ENCODE results near the gene OXLD1. TPM values are rescaled to one million over a fixed set of nuclear protein-coding genes. Genes with fewer than 3 reads are reported as not detected.
A peak's percentile ranks its signal among the peaks of the same experiment; 100 is the strongest.

The OXLD1 gene
- total RNA-seq, 4 donors from 2014 or later = 39.6 to 68.1 (median 47.6) TPM

DNA sequence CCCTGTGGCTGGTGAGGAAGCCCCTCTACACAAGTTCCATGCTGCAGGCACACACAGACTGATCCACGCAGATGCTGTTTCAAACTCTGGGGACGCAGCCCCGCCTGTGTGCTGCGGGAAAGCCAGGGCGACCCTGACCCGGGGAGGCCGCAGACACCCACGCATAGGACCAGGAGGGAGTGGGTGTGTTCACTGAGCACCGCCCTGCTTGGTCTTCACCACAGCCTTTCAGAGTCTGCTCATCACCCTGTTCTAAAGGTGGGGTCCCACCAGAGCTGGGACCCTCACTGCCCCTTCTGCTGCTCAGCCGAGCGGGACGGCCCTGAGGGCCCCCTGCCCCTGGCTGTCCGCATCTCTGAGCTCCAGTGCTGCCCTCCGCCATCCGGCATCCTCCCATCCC lies 21.9 kb downstream of the OXLD1 start:
- Histone ChIP-seq H3K4me3 (no peak overlapping the region), H3K4me1 (peaks cover 6% of the 10 kb centered on the region), H3K27me3 (peaks cover 22% of the 10 kb centered on the region), H3K27ac (no peak overlapping the region), H3K36me3 (no peaks in the 10 kb centered on the region), H3K9me3 (no peaks in the 10 kb centered on the region)
- no peak for DNase-seq (ENCODE audit: low spot score in 2 of 2)
- 89% methylated on average over 15 of the region's 15 CpGs for WGBS
- TF ChIP-seq POLR2AphosphoS5 (IDR thresholded peaks at IDR 0.05) = no peak
- no peak for TF ChIP-seq POLR2A (IDR thresholded peaks at IDR 0.05)
- TF ChIP-seq EP300 (IDR thresholded peaks at IDR 0.05) = no peak
- TF ChIP-seq, protein P1, sequence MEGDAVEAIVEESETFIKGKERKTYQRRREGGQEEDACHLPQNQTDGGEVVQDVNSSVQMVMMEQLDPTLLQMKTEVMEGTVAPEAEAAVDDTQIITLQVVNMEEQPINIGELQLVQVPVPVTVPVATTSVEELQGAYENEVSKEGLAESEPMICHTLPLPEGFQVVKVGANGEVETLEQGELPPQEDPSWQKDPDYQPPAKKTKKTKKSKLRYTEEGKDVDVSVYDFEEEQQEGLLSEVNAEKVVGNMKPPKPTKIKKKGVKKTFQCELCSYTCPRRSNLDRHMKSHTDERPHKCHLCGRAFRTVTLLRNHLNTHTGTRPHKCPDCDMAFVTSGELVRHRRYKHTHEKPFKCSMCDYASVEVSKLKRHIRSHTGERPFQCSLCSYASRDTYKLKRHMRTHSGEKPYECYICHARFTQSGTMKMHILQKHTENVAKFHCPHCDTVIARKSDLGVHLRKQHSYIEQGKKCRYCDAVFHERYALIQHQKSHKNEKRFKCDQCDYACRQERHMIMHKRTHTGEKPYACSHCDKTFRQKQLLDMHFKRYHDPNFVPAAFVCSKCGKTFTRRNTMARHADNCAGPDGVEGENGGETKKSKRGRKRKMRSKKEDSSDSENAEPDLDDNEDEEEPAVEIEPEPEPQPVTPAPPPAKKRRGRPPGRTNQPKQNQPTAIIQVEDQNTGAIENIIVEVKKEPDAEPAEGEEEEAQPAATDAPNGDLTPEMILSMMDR (IDR thresholded peaks at IDR 0.05) = no peak

DNA sequence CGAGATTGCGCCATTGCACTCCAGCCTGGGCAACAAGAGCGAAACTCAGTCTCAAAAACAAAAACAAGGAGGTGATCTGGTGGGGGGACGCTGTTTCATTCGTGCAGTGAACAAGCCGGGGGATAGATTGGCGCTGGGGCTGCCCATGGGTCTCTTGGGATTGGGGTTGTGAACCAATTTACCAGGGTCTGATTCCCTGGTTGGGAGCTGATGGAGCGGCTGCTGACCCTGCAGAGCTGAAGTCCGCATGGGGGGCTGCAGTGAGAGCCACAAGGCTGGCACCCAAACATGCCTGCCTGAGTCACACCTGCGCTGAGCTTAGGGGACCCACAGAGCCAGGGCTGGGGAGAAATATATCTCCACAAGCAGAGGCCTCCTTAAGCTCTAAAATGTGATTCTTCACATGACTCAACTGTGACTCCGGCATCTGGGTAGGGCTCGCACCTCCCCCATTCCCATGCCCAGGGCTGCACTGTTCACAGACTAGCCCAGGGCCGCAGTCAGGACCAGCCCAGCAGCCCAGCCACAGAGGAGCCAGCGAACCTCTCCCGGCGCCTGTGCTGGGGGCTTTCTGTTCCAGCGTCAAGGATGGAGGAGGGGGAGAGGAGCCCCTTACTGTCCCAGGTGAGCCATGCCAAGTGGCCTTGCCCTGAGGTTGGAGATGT lies 24.4 kb downstream of the OXLD1 start:
- H3K9me3 ChIP-seq = no peaks in the 10 kb centered on the region
- WGBS = 91% methylated on average over 8 of the region's 17 CpGs
- no peak overlapping the region for H3K27ac ChIP-seq
- peaks cover 7% of the 10 kb centered on the region for H3K4me1 ChIP-seq
- no peak for DNase-seq (ENCODE audit: low spot score in 2 of 2)
- no peak overlapping the region for H3K4me3 ChIP-seq
- TF ChIP-seq EP300 (IDR thresholded peaks at IDR 0.05) (no peak), POLR2AphosphoS5 (IDR thresholded peaks at IDR 0.05) (no peak), POLR2A (IDR thresholded peaks at IDR 0.05) (no peak)
- TF ChIP-seq, protein P1 (IDR thresholded peaks at IDR 0.05) = no peak
- no peaks in the 10 kb centered on the region for H3K36me3 ChIP-seq
- H3K27me3 ChIP-seq = no peaks in the 10 kb centered on the region

DNA sequence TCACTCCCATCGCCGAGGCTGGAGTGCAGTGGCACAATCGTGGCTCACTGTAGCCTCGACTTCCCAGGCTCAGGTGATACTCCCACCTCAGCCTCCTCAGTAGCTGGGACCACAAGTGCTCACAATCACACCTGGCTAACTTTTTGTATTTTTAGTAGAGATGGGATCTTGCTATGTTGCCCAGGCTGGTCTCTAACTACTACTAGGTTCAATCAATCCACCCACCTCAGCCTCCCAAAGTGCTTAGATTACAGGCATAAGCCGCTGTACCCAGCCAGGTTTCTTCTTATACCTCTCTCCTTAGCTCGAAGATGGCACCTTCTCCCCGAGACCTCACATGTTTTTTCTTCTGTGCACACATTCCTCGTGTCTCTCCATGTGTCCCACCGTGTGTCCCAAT lies 26.4 kb downstream of the OXLD1 start:
- no peak overlapping the region for H3K4me3 ChIP-seq
- TF ChIP-seq, protein P1 (IDR thresholded peaks at IDR 0.05) = no peak
- no peak for TF ChIP-seq POLR2A (IDR thresholded peaks at IDR 0.05)
- TF ChIP-seq EP300 (IDR thresholded peaks at IDR 0.05) = no peak
- no peak for TF ChIP-seq POLR2AphosphoS5 (IDR thresholded peaks at IDR 0.05)
- H3K27ac ChIP-seq = no peak overlapping the region
- peaks cover 20% of the 10 kb centered on the region for H3K4me1 ChIP-seq
- H3K36me3 ChIP-seq = no peaks in the 10 kb centered on the region
- no peaks in the 10 kb centered on the region for H3K9me3 ChIP-seq
- DNase-seq (ENCODE audit: low spot score in 2 of 2) = no peak
- 91% methylated on average over 9 of the region's 9 CpGs for WGBS
- no peaks in the 10 kb centered on the region for H3K27me3 ChIP-seq

DNA sequence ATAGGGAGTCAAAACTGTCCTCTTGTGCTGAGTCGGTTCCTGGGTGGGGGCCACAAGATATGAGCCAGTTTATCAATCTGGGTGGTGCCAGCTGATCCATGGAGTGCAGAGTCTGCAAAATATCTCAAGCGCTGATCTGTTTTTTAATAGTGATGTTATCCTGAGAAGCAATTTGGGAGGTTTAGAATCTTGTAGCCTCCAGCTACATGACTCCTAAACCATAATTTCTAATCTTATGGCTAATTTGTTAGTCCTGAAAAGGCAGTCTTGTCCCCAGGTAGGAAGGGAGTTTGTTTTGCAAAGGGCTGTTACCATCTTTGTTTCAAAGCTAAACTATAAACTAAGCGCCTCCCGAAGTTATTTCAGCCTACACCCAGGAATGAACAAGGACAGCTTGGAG lies 27.7 kb downstream of the OXLD1 start:
- DNase-seq (ENCODE audit: low spot score in 2 of 2) = no peak
- no peaks in the 10 kb centered on the region for H3K27me3 ChIP-seq
- no peak for TF ChIP-seq POLR2A (IDR thresholded peaks at IDR 0.05)
- TF ChIP-seq, protein P1 (IDR thresholded peaks at IDR 0.05) = no peak
- no peak for TF ChIP-seq POLR2AphosphoS5 (IDR thresholded peaks at IDR 0.05)
- no peak for TF ChIP-seq EP300 (IDR thresholded peaks at IDR 0.05)
- no peaks in the 10 kb centered on the region for H3K36me3 ChIP-seq
- H3K4me3 ChIP-seq = no peak overlapping the region
- H3K27ac ChIP-seq = no peak overlapping the region
- H3K9me3 ChIP-seq = no peaks in the 10 kb centered on the region
- 45% methylated on average over 4 of the region's 4 CpGs for WGBS
- peaks cover 31% of the 10 kb centered on the region for H3K4me1 ChIP-seq

DNA sequence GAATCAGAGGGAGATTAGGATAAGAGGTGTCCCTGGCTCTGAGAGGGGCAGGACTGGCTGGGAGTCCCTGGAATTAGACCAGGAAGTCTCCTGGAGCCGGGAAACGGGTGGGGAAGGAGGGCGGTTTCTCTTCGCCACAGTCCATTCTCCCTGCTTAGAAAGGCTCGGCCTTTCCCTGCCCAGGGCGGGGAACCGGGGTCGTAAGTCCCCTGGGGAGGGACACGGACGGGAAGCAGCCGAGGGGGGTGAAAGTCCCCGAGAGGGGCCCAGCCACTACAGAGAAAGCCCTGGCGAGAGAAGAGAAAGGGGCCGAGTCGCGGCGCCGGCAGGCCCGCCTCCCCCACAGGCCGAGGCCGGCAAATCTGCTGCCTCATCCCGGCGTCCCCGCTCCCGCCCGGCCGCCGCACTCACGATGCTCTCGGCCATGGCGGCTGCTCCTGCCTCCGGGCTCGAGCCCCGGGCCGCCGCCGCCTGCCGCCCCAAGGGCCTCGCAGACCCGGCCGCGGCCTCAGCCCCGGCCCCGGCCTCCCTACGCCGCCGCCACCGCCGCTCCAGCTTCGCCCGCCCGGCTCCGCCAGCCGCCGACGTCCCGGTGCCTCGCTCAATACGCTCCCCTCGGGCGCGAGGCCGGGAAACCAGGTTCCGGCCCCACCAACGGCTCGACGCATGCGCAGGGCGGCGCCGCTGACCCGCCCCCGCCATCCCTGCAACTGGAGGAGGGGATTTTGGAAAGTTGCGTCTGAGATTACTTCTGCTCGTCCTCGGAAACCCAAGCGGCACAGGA lies 29.7 kb downstream of the OXLD1 start, which contains the start of the genes NPLOC4 and TSPAN10:
TSS of gene NPLOC4 (minus strand) at position 608 of the 784 bp plus-strand sequence. CDS start at position 426, 182 bp downstream.
TSS of gene TSPAN10 (plus strand) at position 692 of the 784 bp plus-strand sequence. CDS start 5,217 bp downstream, outside the sequence.
- H3K9me3 ChIP-seq = no peaks in the 10 kb centered on the region
- TF ChIP-seq POLR2AphosphoS5 (IDR thresholded peaks at IDR 0.05) (peak in 1 of 3 donors; percentile 92), POLR2A (IDR thresholded peaks at IDR 0.05) (peak; percentile 80 to 83)
- TF ChIP-seq, protein P1 (IDR thresholded peaks at IDR 0.05) = no peak
- no peaks in the 10 kb centered on the region for H3K27me3 ChIP-seq
- H3K36me3 ChIP-seq = no peaks in the 10 kb centered on the region
- peak; percentile 90 to 93 for DNase-seq (ENCODE audit: low spot score in 2 of 2)
- peak within 1 kb of the TSS; percentile 97 for H3K27ac ChIP-seq
- WGBS = 0% methylated on average over 18 of the region's 77 CpGs
- H3K4me1 ChIP-seq = peaks cover 35% of the 10 kb centered on the region
- H3K4me3 ChIP-seq = peak within 1 kb of the TSS; percentile 98
